Cardiac muscle cell (in vitro differentiated cells and primary cell): Measurements from ENCODE around the gene TBCD. TPM values are rescaled to one million over a fixed set of nuclear protein-coding genes. Genes with fewer than 3 reads are reported as not detected.

Experiments
- DNase-seq, 2 donors: peaks; one replicate each; pipeline versions ENCODE4 v3.0.0 to v3.0.0-alpha.2; 2010 to 2017; ENCODE audit warnings: low read depth in 1 of 2, low spot score in 1 of 2
- H3K27ac ChIP-seq: fragments of 200-600 bp; sonication (generic); 2 replicates; pipeline ENCODE4 v1.5.1; 2016
- H3K27me3 ChIP-seq: fragments of 200-600 bp; sonication (generic); 2 replicates; pipeline ENCODE4 v1.6.0; 2016; ENCODE audit warnings: control low read depth
- H3K36me3 ChIP-seq: fragments of 200-600 bp; sonication (generic); 2 replicates; pipeline ENCODE4 v1.5.1; 2016; ENCODE audit warnings: control low read depth
- H3K4me1 ChIP-seq: fragments of 200-600 bp; sonication (generic); 2 replicates; pipeline ENCODE4 v1.8.1; 2017; ENCODE audit warnings: low read depth, mild to moderate bottlenecking, mixed run types
- H3K4me3 ChIP-seq: fragments of 200-600 bp; sonication (generic); 2 replicates; pipeline ENCODE4 v1.5.1; 2016; ENCODE audit warnings: mild to moderate bottlenecking
- H3K9me3 ChIP-seq: fragments of 200-600 bp; sonication (generic); 2 replicates; pipeline ENCODE4 v1.5.1; 2017; ENCODE audit warnings: low read depth, mild to moderate bottlenecking, control low read depth
- polyA plus RNA-seq: library from polyadenylated mRNA; unstranded; fragments of >200 nt; fragmentation: Nextera tagmentation; extraction: Ambion mirVana; gene quantifications from 2 replicates; pipeline ENCODE4 v1.2.1, GENCODE V29; 2016
- total RNA-seq: library from RNA; depleted of rRNA; stranded (reverse); fragments of >200 nt; gene quantifications from 2 replicates; pipeline ENCODE4 v1.2.3, GENCODE V29; 2016
- TF ChIP-seq, protein P1 (sequence below): IDR thresholded peaks from 2 replicates; pipeline ENCODE4 v1.5.1; 2012; ENCODE audit warnings: low read depth, mild to moderate bottlenecking, low read length

The TBCD gene
- total and polyA plus RNA-seq, 2 experiments from 2014 or later, result 55.7 to 66.0 TPM

- H3K4me3 ChIP-seq, result no peak overlapping the region
- H3K36me3 ChIP-seq, result peaks cover 13% of the 10 kb centered on the region
- H3K27me3 ChIP-seq, result no peaks in the 10 kb centered on the region
- H3K4me1 ChIP-seq, result peaks cover 4% of the 10 kb centered on the region
- H3K9me3 ChIP-seq, result no peaks in the 10 kb centered on the region
- no peak for DNase-seq
- TF ChIP-seq, protein P1, sequence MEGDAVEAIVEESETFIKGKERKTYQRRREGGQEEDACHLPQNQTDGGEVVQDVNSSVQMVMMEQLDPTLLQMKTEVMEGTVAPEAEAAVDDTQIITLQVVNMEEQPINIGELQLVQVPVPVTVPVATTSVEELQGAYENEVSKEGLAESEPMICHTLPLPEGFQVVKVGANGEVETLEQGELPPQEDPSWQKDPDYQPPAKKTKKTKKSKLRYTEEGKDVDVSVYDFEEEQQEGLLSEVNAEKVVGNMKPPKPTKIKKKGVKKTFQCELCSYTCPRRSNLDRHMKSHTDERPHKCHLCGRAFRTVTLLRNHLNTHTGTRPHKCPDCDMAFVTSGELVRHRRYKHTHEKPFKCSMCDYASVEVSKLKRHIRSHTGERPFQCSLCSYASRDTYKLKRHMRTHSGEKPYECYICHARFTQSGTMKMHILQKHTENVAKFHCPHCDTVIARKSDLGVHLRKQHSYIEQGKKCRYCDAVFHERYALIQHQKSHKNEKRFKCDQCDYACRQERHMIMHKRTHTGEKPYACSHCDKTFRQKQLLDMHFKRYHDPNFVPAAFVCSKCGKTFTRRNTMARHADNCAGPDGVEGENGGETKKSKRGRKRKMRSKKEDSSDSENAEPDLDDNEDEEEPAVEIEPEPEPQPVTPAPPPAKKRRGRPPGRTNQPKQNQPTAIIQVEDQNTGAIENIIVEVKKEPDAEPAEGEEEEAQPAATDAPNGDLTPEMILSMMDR, result no peak
- H3K27ac ChIP-seq, result no peak overlapping the region
These were observed 34.6 kb downstream of the TBCD start for GRCh38 chr17:82786427-82786826.

DNA sequence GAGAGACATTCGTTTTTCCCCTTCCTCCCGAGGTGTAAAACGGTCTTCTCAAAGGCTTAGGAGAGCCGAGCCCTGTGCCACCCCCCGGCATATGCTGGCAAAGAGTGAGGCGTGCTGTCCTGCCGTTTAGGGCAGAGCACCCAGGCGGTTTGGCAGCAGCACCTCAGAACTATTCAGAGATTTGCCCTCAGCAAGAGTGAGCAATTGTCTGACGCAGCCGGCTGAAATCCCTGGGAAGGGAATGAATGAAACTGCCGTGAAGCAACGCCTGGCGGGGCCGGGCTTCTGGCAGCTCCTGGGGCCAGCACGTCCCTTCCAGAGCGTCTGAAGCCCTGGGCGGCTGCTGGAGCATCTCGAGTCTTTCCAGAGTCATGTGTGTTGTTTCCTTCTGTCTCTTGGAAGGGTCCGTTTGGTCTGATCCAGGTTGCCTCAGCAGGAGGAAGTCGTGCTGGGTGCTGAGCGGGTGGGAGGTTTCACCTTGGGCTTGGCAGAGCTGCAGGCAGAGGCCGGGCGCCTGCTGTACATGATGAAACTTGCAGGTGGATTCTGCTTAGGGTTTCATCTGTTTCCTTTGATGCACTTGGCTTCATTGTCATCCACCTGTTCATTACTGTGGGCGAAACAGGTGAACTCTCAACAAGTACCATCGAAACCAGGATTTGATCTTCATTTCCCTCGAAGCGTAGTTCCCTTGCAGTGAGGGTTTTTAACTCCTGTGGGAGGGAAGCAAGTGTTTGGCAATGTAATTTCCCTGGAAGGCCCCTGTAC lies 35.4 kb downstream of the TBCD start:
- TF ChIP-seq, protein P1, result no peak
- no peaks in the 10 kb centered on the region for H3K9me3 ChIP-seq
- no peak for DNase-seq
- H3K27ac ChIP-seq, result no peak overlapping the region
- no peaks in the 10 kb centered on the region for H3K27me3 ChIP-seq
- no peak overlapping the region for H3K4me3 ChIP-seq
- H3K36me3 ChIP-seq, result peaks cover 13% of the 10 kb centered on the region
- H3K4me1 ChIP-seq, result peaks cover under 1% of the 10 kb centered on the region

- Histone ChIP-seq H3K36me3 (peaks cover 7% of the 10 kb centered on the region), H3K4me1 (no peaks in the 10 kb centered on the region), H3K27me3 (no peaks in the 10 kb centered on the region), H3K9me3 (no peaks in the 10 kb centered on the region), H3K27ac (no peak overlapping the region), H3K4me3 (no peak overlapping the region)
- TF ChIP-seq, protein P1, result no peak
- DNase-seq, result no peak
These were observed 36.5 kb downstream of the TBCD start for GRCh38 chr17:82788206-82789001.

GRCh38 chr17:82789051-82789592 lies 37.3 kb downstream of the TBCD start:
- no peak for DNase-seq
- Histone ChIP-seq H3K27me3 (no peaks in the 10 kb centered on the region), H3K4me1 (no peaks in the 10 kb centered on the region), H3K36me3 (no peaks in the 10 kb centered on the region), H3K4me3 (no peak overlapping the region), H3K9me3 (no peaks in the 10 kb centered on the region), H3K27ac (no peak overlapping the region)
- TF ChIP-seq, protein P1, result no peak

- no peak overlapping the region for H3K27ac ChIP-seq
- H3K4me1 ChIP-seq, result no peaks in the 10 kb centered on the region
- DNase-seq, result no peak
- TF ChIP-seq, protein P1, result no peak
- no peaks in the 10 kb centered on the region for H3K9me3 ChIP-seq
- H3K36me3 ChIP-seq, result no peaks in the 10 kb centered on the region
- H3K27me3 ChIP-seq, result no peaks in the 10 kb centered on the region
- no peak overlapping the region for H3K4me3 ChIP-seq
These were observed 37.9 kb downstream of the TBCD start for GRCh38 chr17:82789806-82790205.
